Stimulated activated CD8-positive, alpha-beta memory T cell treated with anti-CD3 and anti-CD28 coated beads, Interleukin-2, amount 100 ng/mL, for 48 hours (primary cell): ENCODE results near the gene HSD11B2.
A peak's percentile ranks its signal among the peaks of the same experiment; 100 is the strongest.

ENCODE experiments used
- DNase-seq, 2 donors: peaks; one replicate each; pipeline ENCODE4 v3.0.0-alpha.2; 2020; ENCODE audit warnings: low read depth in 2 of 2

The HSD11B2 gene

GRCh38 chr16:67396159-67397035 lies 34.5 kb upstream of the HSD11B2 start:
- no peak for DNase-seq

DNA sequence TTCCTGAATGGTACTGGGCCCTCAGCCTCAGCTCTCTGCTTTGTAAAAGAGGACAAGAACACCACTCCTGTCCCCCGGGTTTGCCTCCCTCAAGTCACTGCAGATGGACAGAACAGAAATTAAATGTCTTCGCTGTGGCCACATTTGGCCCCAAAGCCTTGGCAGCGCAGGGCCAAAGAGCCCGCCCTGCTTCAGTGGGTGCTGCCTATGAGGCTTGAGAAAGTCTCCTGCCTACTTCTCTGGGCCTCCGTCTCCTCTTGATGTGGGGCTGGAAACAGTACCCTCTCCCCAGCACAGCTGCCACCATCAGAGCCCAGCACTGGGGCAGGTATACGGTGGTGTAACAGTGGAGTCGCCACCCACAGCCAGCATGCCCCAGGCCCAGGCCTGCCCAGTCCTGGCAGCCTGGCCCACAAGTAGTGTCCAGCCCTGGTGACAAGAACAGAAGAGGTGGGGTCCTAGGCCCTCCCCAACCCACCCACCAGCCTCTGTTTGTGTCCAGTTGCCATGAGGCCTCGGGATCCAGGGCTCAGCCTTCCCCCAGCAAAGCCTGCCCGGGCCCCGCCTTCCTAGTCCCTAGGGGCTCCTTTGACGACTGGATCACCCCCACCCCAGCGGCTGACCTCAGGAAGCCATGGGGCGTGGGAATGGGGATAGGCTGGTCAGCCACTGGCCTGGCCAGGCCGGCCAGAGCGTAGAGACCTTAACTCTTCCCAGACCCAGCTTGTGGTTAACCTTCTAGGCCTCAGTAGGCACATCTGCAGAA lies 33.7 kb upstream of the HSD11B2 start:
- DNase-seq = no peak

- no peak for DNase-seq
Observed at GRCh38 chr16:67397812-67398545, 32.9 kb upstream of the HSD11B2 start.

DNA sequence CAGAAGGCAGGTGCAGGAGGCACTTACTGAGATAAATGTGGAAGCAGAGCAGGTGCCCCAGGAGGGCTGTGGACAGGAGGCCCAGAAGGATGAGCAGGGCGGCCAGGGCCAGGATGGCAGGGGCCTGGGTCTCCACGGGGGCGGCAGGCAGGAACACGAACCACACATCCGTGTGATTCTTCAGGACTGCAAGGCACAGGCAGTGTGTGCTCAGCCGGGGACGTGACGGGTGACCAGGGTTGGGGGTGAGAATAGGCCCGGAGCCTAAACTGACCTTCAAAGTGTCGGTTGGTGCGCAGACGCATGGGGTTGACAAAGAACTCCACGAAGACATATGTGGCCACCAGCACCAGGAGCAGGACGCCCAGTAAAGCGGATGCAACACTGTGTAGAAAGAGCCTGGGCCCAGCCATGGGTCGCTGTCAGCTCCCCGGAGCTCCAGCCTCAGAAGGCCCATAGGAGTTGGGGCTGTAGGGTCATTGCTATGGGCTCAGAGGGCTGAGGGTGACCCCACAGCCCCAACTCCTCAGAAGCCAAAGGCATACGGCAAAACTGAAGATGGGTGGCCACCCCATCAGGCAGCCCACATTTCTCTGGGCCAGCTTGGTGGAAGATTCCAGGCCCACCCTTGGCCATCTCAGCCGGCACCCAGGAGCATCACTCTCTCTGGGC lies 32.2 kb upstream of the HSD11B2 start:
- no peak for DNase-seq

DNA sequence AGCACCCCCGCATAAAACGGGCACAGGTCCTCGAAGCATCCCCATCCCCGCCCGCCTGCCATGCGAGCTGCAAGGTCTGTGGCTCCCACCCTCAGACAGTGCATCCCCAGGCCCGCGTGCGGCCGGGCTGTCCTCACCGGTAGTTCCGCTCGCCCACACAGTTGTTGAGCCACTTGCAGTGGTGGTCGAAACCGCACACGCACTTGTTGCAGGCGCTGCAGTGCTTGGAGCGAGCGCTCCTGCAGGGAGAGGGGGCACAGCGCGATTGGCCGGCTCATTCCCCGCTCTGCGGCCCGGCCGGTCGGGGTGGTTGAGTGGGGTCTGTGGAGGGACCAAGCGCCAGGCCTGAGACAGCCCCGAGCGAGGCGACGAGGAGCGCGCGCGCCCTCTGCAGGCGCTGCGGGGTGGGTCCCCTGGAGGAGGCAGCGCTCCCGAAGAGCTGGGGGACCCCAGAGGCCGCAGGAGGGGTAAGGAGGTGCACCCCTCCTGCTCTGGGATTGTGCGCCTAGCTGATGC lies 31.6 kb upstream of the HSD11B2 start:
- peak; percentile 42 to 48 for DNase-seq

- DNase-seq = no peak
Observed at GRCh38 chr16:67399749-67400704, 30.9 kb upstream of the HSD11B2 start.

- DNase-seq = no peak
Observed at GRCh38 chr16:67400901-67401300, 30.0 kb upstream of the HSD11B2 start.

DNA sequence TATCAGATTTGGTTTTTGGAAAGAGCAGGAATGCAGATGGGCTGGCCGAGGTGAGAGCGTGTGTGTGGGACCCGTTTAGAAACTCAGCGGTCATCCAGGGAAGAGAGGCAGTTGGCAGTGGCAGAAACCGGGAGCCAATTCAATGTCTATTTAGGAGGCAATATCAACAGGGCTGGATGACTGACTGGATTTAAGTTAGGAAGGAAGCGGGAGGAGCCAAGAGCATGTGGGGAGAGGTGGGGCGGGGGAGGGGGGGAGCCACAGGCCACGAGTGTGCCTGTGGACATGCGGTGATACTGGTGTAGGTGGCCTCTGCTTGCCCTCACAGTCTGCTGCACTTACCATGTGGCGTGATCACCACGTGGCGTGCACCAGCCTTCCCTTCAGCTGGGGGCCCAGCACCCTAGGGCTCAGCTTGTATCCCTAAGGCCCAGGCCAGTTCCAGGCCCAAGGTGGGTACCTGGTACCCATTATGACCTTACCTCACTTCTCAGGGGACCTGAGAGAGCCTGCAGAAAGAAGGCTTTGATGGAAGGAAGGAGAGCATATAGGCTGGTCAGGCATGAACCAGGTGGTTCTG lies 26.9 kb upstream of the HSD11B2 start:
- DNase-seq = no peak

- DNase-seq = no peak
Observed at GRCh38 chr16:67404740-67405226, 26.1 kb upstream of the HSD11B2 start.

DNA sequence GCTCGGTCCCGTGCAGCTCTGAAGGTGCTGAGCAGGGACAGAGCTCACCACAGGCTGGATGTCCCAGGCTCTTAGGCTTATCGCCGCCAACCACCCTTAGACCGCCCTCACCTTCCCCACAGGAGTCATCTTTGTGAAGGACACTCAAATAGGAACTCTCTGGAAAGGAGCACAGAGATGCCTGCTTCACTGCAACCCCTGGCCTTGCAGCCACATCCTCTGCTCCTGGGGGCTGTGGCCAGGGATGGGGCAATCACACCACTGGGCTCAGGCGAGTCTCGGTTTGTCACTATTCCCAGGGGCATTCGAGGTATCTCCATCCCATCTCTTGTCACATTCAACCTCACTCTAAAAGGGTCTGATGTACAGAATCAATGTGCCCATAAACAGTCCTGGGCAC lies 25.6 kb upstream of the HSD11B2 start:
- DNase-seq = no peak

DNA sequence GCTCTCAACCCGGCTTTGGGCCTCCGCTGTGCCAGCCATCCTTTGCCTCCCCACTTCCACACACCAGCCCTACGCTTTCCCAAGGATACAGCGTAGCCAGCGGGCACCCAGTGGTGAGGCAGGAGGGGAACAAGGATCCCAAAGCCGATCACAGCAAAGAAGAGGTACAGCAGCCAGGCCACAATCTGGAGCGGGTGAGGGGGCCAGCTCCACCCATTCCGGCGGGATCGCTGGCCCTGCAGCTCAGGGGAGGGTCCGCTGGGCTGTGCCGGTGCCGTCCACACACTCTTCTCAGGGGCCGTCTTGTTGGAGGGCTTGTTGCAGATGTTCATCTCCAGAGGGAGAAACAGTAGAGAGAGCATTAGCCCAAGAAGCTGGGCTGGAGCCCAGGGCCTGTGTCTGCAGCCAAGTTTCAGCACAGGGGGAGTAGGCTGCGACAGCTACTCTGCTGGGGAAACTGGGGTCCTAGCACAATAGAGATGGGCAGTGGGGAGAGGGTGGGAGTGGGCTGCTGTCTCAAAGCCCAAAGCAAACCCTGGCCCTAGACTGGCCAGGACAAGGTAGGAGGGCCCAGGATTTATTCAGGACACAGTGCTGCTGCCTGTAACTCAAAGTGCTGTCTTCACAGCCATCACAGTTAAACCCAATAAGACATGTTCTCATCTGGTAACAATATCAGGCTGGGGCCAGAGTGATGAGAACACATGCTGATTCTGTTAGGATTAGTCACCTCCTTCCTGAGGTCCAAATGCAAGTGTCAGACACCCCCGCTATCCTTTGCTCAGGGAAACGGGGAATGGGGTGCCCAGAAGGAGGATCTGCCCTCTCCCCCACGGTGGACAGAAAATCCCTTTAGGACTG lies 24.6 kb upstream of the HSD11B2 start:
- no peak for DNase-seq

GRCh38 chr16:67407176-67407787 lies 23.6 kb upstream of the HSD11B2 start:
- DNase-seq = no peak

DNA sequence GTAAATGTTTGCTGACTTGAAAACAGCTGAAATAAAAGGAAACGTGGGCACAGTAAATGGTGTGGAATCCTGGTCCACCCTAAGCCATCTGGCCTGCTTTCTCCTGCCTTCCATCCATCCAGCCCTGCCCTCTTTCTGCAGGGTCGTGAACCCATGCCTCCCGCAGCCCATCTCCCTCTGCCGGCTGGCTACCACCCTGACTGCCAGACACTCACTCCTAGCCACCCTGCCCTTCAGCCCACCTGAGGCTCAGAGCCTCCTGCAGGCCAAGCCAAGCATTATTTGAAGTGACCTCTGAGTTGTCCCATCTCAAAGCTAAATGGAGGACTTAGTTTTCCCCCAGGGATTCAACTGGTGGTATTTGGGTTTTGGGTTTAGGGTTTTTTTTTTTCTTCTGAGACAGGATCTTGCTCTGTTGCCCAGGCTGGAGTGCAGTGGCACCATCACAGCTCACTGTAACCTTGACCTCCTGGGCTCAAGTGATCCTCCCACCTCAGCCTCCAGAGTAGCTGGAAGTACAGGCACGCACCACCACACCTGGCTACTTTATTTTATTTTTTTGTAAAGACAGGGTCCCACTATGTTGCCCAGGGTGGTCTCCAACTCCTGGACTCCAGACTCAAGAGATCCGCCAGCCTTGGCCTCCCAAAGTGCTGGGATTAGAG lies 23.0 kb upstream of the HSD11B2 start:
- no peak for DNase-seq

- DNase-seq = no peak
Observed at GRCh38 chr16:67409631-67410030, 21.3 kb upstream of the HSD11B2 start.

DNA sequence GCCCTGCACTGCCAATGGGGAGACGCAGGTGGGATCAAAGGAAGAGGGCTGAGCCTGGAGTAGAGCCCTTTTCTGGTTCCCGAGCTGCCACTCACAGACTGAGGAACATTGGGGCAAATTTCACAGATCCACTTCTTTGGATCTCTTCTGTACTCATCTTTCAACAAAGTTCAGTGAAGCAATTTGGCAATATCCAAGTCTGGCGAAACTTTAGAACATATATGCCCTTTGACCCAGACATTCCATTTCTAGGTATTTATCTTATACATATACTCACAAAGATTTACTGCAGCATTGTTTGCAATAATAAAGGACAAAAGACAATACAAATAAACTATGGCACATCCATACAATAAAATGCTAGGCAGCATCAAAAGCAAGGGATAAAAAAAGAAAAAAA lies 19.6 kb upstream of the HSD11B2 start:
- DNase-seq = no peak

GRCh38 chr16:67412294-67412693 lies 18.6 kb upstream of the HSD11B2 start:
- no peak for DNase-seq

DNA sequence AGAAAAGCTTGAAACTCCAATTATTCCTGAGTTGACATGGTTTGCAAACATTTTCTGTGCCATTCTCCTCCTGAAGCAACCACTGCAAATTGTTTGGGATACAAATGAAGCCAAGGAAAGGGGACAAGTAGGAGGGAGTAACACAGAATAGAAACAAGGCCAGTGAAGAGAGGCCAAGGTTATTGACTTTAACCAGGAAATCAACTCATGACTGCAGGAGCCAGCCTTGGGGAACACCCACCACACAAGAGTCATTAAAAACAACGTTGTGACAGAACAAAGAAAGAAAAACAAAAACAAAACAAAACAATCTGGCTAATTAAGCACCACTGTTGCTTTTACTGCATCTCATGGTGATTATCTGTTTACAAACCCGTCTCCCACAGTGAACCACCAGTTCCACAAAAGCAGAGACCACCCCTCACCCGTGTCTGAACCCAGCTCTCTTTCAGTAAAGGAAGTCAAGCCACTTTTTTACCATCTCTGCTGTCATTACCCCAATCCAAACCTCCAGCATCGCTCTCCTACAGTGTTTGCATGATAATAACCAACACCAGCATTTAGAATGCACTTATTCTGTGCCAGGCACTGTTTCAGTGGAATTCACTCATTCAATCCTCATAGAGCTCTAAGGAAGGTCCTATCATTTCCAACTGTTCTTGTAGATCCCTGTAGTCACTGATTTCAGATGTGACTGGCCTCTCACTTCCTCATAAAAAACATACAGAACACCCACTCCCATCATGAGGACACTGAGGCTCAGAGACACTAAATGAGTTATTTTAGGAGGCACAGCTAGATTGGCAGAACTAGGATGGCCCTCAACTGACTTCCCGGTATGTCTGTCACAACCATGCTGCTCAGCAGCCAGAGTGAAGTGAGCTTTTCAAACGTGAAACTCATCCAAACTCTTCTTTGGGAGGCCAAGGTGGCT lies 16.7 kb upstream of the HSD11B2 start:
- DNase-seq = no peak
